ELF-1 (cell line): ENCODE results near the gene TRAF7.
"Not testable (repeated sequence)": the region's sequence is repeated elsewhere in the genome, so short reads cannot be mapped to it uniquely, and the experiment has no call there.

Experiments used
- DNase-seq: peaks from one replicate; pipeline ENCODE4 v3.0.0-alpha.2; 2016; ENCODE audit warnings: low read depth, low spot score

Gene TRAF7

GRCh38 chr16:2199621-2200139 is 44.1 kb downstream of the TRAF7 start:
- no peak for DNase-seq

GRCh38 chr16:2200313-2200712 is 44.7 kb downstream of the TRAF7 start:
- DNase-seq = no peak

GRCh38 chr16:2203119-2203688 is 47.6 kb downstream of the TRAF7 start:
- DNase-seq = not testable (repeated sequence)

- no peak for DNase-seq
These were observed 49.0 kb downstream of the TRAF7 start for GRCh38 chr16:2204416-2205103.

DNA sequence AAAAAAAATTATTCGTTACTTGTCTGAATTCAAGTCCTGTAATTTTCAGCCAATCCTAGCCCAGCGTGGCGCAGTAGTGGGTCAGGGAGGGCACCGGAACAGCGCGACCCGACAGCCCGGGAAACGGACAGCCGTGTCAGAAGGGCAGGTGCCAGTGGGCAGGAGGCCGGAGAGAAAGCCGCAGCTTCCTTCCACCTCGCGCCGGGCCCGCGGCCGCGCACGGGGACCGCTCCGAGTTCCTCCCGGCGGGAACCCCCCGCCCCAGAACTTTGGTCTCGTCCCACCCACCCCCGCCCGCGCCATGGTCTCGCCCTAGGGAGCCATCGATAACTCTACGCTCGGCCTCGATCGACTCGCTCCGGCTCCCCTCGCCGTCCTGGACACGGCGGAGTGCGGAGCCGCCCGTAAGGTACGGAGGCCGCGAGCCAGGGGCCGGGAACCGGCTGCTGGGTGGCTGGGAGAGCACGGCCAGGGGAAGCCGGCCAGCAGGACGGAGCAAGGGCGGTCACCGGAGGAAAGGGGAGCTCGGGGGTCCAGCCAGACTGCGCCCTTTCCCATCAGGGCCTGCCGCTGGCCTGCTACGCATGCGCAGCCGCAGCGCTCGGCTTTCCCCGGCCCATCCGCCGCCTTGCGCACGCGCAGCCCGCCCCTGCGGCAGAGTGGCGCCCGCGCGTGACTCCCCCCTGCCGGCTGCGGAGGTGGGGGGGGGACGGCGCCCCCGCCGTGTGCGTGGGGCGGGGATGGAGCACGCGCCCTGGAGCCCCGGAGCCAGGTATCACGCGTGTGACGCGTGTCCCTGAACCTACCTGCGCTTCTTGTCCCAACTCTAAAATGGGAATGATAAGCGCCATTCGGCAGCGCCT is 49.8 kb downstream of the TRAF7 start, which contains the start of gene MLST8:
Gene MLST8, plus strand, starts transcription at position 351 of the 863 bp plus-strand sequence. CDS start 632 bp downstream, outside the sequence.
- DNase-seq = peak; percentile 88

GRCh38 chr16:2205967-2206313 is 50.4 kb downstream of the TRAF7 start:
- no peak for DNase-seq

GRCh38 chr16:2206420-2206779 is 50.8 kb downstream of the TRAF7 start:
- DNase-seq = no peak

- DNase-seq = no peak
These were observed 51.3 kb downstream of the TRAF7 start for GRCh38 chr16:2206780-2207433.

DNA sequence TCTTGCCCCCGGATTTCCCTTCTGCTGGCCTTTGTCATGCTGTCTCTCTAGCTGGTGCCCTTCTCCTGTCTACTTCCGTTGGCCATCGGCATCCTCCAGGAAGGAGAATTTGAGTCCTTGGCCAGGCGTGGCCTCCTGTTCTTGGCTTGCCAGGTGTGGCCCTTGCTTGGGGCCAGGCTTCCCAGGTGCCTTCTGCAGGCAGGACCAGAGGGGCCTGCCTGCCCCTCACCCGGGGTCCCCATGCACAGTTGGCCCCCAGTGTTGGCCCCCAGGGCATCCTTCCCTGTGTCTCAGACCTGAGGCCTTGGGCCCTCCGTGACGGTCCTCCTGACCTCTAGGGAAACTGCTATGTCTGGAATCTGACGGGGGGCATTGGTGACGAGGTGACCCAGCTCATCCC is 52.3 kb downstream of the TRAF7 start:
- no peak for DNase-seq

DNA sequence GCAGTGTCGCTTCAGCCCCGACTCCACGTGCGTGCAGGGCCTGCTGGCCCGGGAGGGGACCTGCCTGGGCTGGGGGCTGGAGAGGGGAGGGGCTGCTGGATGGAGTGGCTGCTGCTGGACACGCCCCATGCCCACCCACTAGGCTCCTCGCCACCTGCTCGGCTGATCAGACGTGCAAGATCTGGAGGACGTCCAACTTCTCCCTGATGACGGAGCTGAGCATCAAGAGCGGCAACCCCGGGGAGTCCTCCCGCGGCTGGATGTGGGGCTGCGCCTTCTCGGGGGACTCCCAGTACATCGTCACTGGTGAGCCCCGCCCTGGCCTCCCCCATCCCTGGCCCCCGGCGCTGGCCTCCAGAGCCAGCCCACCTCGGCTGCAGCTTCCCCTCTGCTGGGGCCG is 52.7 kb downstream of the TRAF7 start:
- DNase-seq = no peak

- DNase-seq = no peak
These were observed 53.2 kb downstream of the TRAF7 start for GRCh38 chr16:2208772-2209171.

GRCh38 chr16:2209258-2210008 is 53.9 kb downstream of the TRAF7 start:
- DNase-seq = no peak

DNA sequence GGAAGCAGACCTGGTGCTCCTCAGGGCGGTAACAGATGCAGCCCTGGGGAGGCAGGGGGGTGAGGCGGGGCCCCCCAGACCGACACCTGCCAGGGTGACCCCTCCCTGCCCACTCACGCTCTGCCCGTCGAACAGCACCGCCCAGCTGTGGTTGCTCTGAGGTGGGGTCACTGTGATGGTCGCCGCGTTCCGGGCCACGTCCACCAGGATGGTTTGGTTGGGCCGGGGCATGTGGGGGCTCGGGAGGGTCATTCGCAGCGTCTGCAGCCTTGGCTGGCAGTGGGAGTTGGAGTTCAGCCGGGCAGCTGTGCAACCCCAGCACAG is 54.4 kb downstream of the TRAF7 start:
- DNase-seq = no peak

GRCh38 chr16:2210386-2211365 is 55.1 kb downstream of the TRAF7 start, which contains the start of gene BRICD5:
Gene BRICD5, minus strand, starts transcription at chr16:2210863. Its CDS starts 30 bp downstream, at chr16:2210833.
- DNase-seq = peak; percentile 47

DNA sequence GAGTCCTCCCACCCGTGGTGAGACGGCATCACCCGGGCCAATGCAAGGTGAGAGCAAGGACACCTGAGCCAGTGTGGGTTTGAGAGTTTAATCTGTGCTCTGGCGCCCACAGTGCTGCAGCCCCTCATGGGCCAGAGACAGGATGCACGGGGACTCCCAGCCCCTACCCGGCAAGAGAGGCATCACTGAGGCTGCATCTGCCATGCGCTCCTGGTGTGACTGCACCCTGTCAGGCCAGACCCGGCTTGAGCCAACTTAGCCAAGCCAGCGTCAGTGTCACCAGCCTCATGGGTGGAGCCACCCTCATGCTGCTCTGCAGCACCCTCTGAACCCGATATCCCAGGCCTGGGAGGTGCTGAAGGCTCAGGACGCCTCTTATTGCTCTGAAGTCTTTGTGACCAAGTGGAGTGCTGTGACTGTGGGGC is 56.4 kb downstream of the TRAF7 start:
- DNase-seq = no peak

DNA sequence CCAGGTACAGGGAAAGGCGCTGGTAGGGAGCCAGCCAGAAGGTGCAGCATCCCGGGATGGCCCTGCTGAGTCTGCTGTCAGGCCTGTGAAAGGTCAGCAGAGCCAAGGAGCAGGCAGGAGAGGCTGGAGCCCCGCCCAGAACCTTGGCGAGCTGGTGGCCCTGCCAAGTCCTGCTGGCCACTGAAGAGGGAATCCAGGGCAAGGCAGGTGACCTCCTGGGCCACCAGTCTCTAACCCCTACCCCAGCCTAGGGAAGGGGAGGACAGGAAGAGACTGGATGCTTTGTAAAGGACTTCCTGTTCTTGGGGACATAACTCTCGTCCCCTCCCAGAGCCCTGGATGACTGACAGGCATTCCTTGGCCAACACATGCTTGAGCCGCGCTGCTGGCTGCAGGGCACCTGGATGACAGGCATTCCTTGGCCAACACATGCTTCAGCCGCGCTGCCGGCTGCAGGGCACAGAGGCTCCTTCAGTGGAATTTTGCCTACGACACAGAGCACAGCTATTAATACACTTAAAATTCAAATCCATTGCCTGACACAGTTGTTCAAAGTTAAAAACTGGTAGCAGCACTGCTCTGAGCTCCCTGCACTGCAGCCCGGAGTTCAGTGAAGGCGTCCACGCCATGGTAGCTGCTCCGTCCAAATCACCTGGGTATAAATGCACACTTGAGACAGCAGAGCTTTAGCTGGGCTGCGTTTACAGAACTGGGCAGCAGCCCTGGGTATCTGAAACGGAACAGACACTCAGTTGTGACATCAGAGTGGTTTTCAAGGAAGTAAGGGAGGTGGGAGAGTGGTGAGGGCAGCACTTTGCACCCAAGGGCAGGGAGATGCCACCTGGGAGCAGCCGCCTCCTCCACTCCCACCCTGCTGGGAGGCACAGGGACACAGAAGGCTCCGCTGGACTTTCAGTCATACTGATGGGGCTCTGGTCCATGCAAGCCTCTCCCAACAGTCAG is 57.1 kb downstream of the TRAF7 start:
- peak; percentile 71 for DNase-seq

DNA sequence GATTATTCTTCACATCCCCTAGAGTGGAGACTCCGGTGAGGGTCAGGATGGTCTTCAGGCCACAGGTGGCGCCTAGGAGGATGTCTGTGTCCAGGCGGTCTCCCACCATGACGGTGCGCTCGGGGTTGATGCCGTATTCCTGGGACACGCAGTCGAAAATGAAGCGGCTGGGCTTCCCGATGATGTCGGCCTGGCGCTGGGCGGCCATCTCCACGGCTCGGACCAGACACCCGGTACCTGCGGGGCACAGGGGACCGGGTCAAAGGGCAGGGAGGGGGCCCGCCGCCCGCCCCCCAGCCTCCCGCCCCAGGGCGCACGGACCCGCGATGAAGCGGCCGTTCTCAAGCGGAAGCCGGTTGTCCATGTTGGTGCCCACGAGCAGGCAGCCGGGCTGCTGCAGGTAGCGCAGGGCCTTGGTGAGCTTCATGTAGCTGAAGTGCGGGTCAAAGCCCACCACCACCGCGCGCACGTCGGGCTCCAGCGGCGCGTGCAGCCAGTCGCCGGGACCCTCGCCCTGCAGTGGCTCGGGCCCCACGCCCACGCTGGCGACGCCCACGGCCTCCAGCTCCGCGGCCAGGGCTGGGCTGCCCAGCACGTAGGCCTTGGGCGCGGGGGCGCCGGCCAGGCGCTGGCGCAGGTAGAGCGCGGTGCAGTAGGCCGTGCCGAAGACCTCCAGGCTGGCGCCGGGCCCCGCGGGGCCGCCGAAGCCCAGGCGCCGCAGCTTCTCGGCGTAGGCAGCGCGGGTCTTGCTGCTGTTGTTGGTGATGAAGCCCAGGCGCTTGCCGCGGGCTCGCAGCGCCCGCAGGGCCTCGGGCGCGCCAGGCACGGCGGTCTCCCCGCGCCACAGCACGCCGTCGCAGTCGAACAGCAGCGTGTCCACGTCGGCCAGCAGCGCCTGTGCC is 58.5 kb downstream of the TRAF7 start:
- DNase-seq = no peak

- no peak for DNase-seq
These were observed 59.1 kb downstream of the TRAF7 start, which contains the start of gene PGP for GRCh38 chr16:2214719-2214968. Gene PGP, minus strand, starts transcription at chr16:2214840. Its CDS starts 63 bp downstream, at chr16:2214777.
